Activated CD4-positive, alpha-beta T cell treated with anti-CD3 and anti-CD28 coated beads, Interleukin-2, amount 10 ng/mL, durations not matched to agents 24 days and 14 days (primary cell): Measurements from ENCODE around the gene FCER1G. TPM values are rescaled to one million over a fixed set of nuclear protein-coding genes. Genes with fewer than 3 reads are reported as not detected.
"Not testable (repeated sequence)": the region's sequence is repeated elsewhere in the genome, so short reads cannot be mapped to it uniquely, and the experiment has no call there.

Source experiments
- DNase-seq: peaks from one replicate; pipeline ENCODE4 v3.0.0; 2022
- H3K27ac Mint-ChIP-seq: one replicate; pipeline ENCODE4 v1.8.0; 2022; ENCODE audit warnings: mild to moderate bottlenecking, mixed read lengths
- H3K27me3 Mint-ChIP-seq: one replicate; pipeline ENCODE4 v1.8.0; 2022; ENCODE audit warnings: mixed read lengths
- H3K36me3 Mint-ChIP-seq: one replicate; pipeline ENCODE4 v1.8.0; 2022; ENCODE audit warnings: low read depth, mild to moderate bottlenecking, mixed read lengths
- H3K4me1 Mint-ChIP-seq: one replicate; pipeline ENCODE4 v1.8.0; 2021; ENCODE audit warnings: mixed read lengths
- H3K4me3 Mint-ChIP-seq: one replicate; pipeline ENCODE4 v1.8.0; 2022; ENCODE audit warnings: mild to moderate bottlenecking, moderate library complexity, mixed read lengths
- H3K9me3 Mint-ChIP-seq: one replicate; pipeline ENCODE4 v1.8.0; 2021; ENCODE audit warnings: mixed read lengths
- intact Hi-C: fragments of 100-400 bp; cut with micrococcal nuclease; formaldehyde crosslinking; loops from one replicate; pipeline ENCODE4 v1.15.1; 2023
- total RNA-seq: library from RNA; stranded (reverse); gene quantifications from 2 replicates; pipeline ENCODE4 v1.2.3, GENCODE V29; 2022

The FCER1G gene
- total RNA-seq, 1 donor from 2014 or later: 0.63 TPM

DNA sequence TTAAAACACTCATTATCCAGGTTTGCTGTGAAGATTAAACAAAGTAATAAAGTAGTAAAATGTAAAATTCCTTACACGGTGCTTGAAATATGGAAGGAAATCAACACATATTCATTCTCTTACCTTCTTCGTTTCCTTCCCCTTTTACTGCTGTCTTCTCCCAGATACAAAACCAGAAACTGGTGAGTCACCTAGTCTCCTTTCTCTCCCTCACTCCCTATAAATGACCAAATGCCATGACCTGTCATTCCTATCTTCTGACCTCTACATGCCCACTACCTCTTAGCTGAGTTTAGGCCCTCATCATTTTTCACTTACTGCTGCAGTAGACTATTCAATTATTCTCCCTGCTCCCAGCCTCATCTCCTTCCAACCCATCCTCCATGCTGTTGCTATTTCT lies 27.2 kb downstream of the FCER1G start:
- H3K36me3 Mint-ChIP-seq: no peaks in the 10 kb centered on the region
- no peak for DNase-seq
- peak overlapping the region; percentile 30 for H3K27ac Mint-ChIP-seq
- intact Hi-C loops: no loop called here
- no peaks in the 10 kb centered on the region for H3K9me3 Mint-ChIP-seq
- H3K4me1 Mint-ChIP-seq: no peaks in the 10 kb centered on the region
- H3K4me3 Mint-ChIP-seq: no peak overlapping the region
- H3K27me3 Mint-ChIP-seq: peaks cover 20% of the 10 kb centered on the region

DNA sequence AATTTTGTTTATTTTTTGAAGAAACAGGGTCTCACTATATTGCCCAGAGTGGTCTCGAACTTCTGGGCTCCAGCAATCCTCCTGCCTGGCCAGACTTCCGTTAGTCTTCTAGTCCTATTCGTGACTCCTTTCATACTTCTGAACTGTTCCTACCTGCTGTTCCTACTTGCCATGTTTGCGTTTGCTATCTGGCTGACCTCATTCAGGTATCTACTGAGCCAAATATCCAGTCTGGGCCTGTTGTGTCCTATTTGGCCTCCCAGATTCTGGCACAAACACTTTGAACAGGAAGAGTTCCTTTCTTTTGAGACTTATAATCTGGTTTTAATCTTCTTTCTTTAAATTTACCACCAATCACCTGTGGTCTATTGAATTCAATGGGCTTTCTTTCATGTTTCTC lies 29.8 kb downstream of the FCER1G start:
- Mint-ChIP-seq H3K27ac (no peak overlapping the region), H3K36me3 (no peaks in the 10 kb centered on the region), H3K27me3 (peaks cover 16% of the 10 kb centered on the region), H3K9me3 (no peaks in the 10 kb centered on the region), H3K4me3 (no peak overlapping the region), H3K4me1 (no peaks in the 10 kb centered on the region)
- no peak for DNase-seq
- intact Hi-C loops: no loop called here

- H3K36me3 Mint-ChIP-seq, H3K9me3 Mint-ChIP-seq, H3K27ac Mint-ChIP-seq, H3K27me3 Mint-ChIP-seq, DNase-seq, H3K4me3 Mint-ChIP-seq, intact Hi-C loops, H3K4me1 Mint-ChIP-seq: not testable (repeated sequence)
These were observed 35.0 kb downstream of the FCER1G start for GRCh38 chr1:161250100-161250499.

- Mint-ChIP-seq H3K27me3 (peaks cover 8% of the 10 kb centered on the region), H3K4me3 (no peak overlapping the region), H3K36me3 (no peaks in the 10 kb centered on the region), H3K4me1 (no peaks in the 10 kb centered on the region), H3K27ac (no peak overlapping the region), H3K9me3 (peaks cover 5% of the 10 kb centered on the region)
- intact Hi-C loops: no loop called here
- DNase-seq: no peak
These were observed 35.7 kb downstream of the FCER1G start for GRCh38 chr1:161250829-161251228.

DNA sequence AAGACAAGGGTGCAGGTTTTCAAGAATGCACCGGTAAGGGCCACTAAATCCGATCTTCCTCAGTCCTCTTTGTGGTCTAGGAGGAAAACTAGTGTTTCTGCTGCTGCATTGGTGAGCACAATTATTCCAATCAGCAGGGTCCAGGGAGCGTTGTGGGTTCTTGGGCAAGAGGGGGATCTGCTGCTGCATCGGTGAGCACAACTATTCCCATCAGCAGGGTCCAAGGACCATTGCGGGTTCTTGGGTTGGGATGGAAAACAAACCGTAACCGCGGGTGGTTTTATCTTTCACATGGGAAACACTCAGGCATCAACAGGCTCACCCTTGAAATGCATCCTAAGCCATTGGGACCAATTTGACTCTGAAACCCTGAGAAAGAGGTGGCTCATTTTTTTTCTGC lies 36.5 kb downstream of the FCER1G start:
- H3K4me1 Mint-ChIP-seq: no peaks in the 10 kb centered on the region
- peaks cover 10% of the 10 kb centered on the region for H3K9me3 Mint-ChIP-seq
- H3K4me3 Mint-ChIP-seq: no peak overlapping the region
- intact Hi-C loops: no loop called here
- peaks cover 12% of the 10 kb centered on the region for H3K27me3 Mint-ChIP-seq
- H3K36me3 Mint-ChIP-seq: no peaks in the 10 kb centered on the region
- H3K27ac Mint-ChIP-seq: no peak overlapping the region
- DNase-seq: no peak

- H3K27ac Mint-ChIP-seq: not testable (repeated sequence)
These were observed 40.2 kb downstream of the FCER1G start for GRCh38 chr1:161255302-161255701.

DNA sequence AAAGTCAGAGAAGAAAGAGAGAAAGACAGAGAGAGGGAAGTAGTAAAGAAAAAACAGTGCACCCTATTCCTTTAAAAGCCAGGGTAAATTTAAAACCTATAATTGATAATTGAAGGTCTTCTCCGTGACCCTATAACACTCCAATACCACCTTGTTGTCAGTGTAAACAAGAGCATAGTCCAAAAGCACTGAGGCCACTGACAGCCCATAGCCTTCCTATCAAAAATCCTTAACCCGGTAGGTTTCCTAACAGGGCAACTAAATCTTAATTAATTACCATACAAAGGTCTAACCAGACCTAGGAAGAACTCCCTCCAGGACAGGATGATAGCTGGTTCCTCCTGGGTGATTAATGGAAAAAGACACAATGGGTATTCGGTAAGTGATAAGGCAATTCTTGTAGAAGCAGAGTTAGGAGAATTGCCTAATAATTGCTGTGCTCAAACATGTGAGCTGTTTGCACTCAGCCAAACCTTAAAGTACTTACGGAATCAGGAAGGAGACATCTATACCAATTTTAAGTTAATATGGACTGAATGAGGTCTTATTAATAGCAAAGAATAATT lies 40.9 kb downstream of the FCER1G start:
- DNase-seq, H3K27ac Mint-ChIP-seq, H3K4me3 Mint-ChIP-seq, H3K4me1 Mint-ChIP-seq, intact Hi-C loops: not testable (repeated sequence)
- Mint-ChIP-seq H3K27me3 (peaks cover 49% of the 10 kb centered on the region), H3K9me3 (peaks cover 27% of the 10 kb centered on the region), H3K36me3 (peaks cover 11% of the 10 kb centered on the region)

More at GRCh38 chr1:161255302-161255701, 40.2 kb downstream of the FCER1G start:
- Mint-ChIP-seq H3K36me3 (peaks cover 11% of the 10 kb centered on the region), H3K27me3 (peaks cover 42% of the 10 kb centered on the region), H3K9me3 (peaks cover 27% of the 10 kb centered on the region)
- H3K4me3 Mint-ChIP-seq, intact Hi-C loops, DNase-seq, H3K4me1 Mint-ChIP-seq: not testable (repeated sequence)

DNA sequence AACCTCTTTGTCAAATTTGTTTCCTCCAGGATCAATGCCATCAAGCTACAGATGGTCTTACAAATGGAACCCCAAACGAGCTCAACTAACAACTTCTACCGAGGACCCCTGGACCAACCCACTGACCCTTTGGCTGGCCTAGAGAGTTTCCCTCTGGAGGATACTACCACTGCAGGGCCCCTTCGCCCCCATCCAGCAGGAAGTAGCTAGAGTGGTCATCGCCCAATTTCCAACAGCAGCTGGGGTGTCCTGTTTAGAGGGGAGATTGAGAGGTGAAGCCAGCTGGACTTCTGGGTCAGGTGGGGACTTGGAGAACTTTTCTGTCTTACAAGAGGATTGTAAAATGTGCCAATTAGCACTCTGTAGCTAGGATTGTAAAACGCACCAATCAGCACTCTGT lies 42.0 kb downstream of the FCER1G start:
- H3K27ac Mint-ChIP-seq, H3K4me3 Mint-ChIP-seq, intact Hi-C loops, H3K4me1 Mint-ChIP-seq, DNase-seq: not testable (repeated sequence)
- Mint-ChIP-seq H3K9me3 (peaks cover 27% of the 10 kb centered on the region), H3K27me3 (peaks cover 57% of the 10 kb centered on the region), H3K36me3 (peaks cover 11% of the 10 kb centered on the region)

- Mint-ChIP-seq H3K27me3 (peaks cover 61% of the 10 kb centered on the region), H3K36me3 (peaks cover 11% of the 10 kb centered on the region), H3K9me3 (peaks cover 27% of the 10 kb centered on the region), H3K27ac (no peak within 1 kb of the TSS), H3K4me3 (peak within 1 kb of the TSS; percentile 74), H3K4me1 (peaks cover 9% of the 10 kb centered on the region)
- intact Hi-C loops: no loop called here
- peak; percentile 81 for DNase-seq
These were observed 43.6 kb downstream of the FCER1G start, which contains the start of gene PCP4L1 for GRCh38 chr1:161258439-161259344. PCP4L1 (plus strand) TSS chr1:161258745; CDS start chr1:161258975, 230 bp downstream.

GRCh38 chr1:161259345-161259702 lies 44.2 kb downstream of the FCER1G start:
- H3K27me3 Mint-ChIP-seq: peaks cover 60% of the 10 kb centered on the region
- no peak overlapping the region for H3K27ac Mint-ChIP-seq

GRCh38 chr1:161259765-161260164 lies 44.7 kb downstream of the FCER1G start:
- Mint-ChIP-seq H3K36me3 (peaks cover 11% of the 10 kb centered on the region), H3K4me1 (peaks cover 9% of the 10 kb centered on the region), H3K4me3 (peak overlapping the region; percentile 74), H3K9me3 (peaks cover 27% of the 10 kb centered on the region), H3K27me3 (peaks cover 62% of the 10 kb centered on the region), H3K27ac (no peak overlapping the region)
- DNase-seq: no peak
- intact Hi-C loops: no loop called here

More at GRCh38 chr1:161259345-161259702, 44.2 kb downstream of the FCER1G start:
- DNase-seq: no peak
- peak overlapping the region; percentile 74 for H3K4me3 Mint-ChIP-seq
- peaks cover 27% of the 10 kb centered on the region for H3K9me3 Mint-ChIP-seq
- peaks cover 9% of the 10 kb centered on the region for H3K4me1 Mint-ChIP-seq
- peaks cover 11% of the 10 kb centered on the region for H3K36me3 Mint-ChIP-seq
- intact Hi-C loops: no loop called here

DNA sequence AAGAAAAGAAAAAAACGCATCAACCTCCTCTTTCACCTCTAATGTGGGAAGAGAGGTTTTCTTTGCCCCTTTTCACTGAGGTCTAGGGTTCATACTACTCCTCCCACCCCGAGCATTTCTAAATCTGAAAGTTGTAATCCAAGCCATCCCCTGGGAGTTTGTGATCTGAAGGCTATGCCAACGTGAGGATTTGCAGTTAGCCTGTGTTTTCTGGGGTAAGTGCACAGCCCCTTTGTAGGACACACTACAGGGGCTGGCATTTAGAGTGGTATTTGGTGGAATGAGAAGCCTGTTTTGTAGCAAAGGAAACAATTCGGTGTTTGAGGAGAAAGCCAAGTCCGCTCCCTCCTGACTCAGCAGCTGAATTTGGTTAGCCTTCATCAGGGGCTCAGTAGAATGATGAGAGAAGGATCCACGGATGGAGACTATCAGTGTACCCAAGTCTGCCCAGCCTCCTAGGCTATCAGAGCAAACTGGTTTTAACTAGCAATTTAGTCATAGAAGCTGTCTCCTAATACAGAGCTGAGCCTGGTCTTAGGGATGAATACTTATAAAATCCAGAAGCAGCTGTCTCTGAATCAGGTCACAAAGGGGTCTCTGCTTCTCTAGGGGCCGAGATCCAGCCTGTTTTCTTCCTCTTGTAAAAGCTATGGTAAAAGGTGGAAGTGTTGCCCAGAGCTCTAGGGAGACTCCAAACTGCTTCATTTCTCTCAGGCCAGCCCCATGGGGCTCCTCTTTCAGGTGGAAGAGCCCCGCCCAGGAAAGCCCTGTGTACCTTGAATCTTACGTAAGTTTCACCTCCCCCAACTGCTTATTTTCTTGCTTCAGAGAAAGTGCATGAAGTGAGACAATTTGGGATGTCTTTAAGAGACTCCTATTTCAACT lies 45.5 kb downstream of the FCER1G start:
- H3K27ac Mint-ChIP-seq: no peak overlapping the region
- no peak for DNase-seq
- H3K4me1 Mint-ChIP-seq: peaks cover 9% of the 10 kb centered on the region
- no peak overlapping the region for H3K4me3 Mint-ChIP-seq
- H3K9me3 Mint-ChIP-seq: peaks cover 24% of the 10 kb centered on the region
- peaks cover 61% of the 10 kb centered on the region for H3K27me3 Mint-ChIP-seq
- intact Hi-C loops: no loop called here
- H3K36me3 Mint-ChIP-seq: peaks cover 11% of the 10 kb centered on the region

GRCh38 chr1:161261261-161262235 lies 46.5 kb downstream of the FCER1G start:
- H3K27ac Mint-ChIP-seq: no peak overlapping the region
- H3K36me3 Mint-ChIP-seq: peaks cover 11% of the 10 kb centered on the region
- H3K9me3 Mint-ChIP-seq: peaks cover 18% of the 10 kb centered on the region
- H3K4me1 Mint-ChIP-seq: peaks cover 9% of the 10 kb centered on the region
- no peak overlapping the region for H3K4me3 Mint-ChIP-seq
- peaks cover 60% of the 10 kb centered on the region for H3K27me3 Mint-ChIP-seq
- DNase-seq: no peak
- intact Hi-C loops: no loop called here
